ENCODE measurements around the gene RNF186. TPM values are rescaled to one million over a fixed set of nuclear protein-coding genes. Genes with fewer than 3 reads are reported as not detected.
"Not testable (repeated sequence)": the region's sequence is repeated elsewhere in the genome, so short reads cannot be mapped to it uniquely, and the experiment has no call there.

The RNF186 gene
- polyA plus RNA-seq, 1 donor: 0.25 TPM

DNA sequence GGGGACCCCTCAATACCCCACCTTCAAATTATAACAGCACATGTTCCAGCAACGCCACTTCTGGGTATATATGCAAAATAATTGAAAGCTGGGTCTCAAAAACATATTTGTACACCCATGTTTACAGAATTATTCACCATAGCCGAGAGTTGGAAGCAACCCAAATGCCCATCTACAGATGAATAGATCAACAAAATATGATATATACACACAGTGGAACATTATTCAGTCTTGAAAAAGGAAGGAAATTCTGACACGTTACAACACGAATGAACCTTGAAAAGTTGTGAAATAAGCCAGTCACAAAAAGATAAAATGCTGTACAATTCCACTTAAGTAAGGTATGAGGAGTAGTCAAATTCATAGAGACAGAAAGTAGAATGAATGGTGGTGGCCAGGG is 20.5 kb downstream of the RNF186 start:
- no peak for DNase-seq

DNA sequence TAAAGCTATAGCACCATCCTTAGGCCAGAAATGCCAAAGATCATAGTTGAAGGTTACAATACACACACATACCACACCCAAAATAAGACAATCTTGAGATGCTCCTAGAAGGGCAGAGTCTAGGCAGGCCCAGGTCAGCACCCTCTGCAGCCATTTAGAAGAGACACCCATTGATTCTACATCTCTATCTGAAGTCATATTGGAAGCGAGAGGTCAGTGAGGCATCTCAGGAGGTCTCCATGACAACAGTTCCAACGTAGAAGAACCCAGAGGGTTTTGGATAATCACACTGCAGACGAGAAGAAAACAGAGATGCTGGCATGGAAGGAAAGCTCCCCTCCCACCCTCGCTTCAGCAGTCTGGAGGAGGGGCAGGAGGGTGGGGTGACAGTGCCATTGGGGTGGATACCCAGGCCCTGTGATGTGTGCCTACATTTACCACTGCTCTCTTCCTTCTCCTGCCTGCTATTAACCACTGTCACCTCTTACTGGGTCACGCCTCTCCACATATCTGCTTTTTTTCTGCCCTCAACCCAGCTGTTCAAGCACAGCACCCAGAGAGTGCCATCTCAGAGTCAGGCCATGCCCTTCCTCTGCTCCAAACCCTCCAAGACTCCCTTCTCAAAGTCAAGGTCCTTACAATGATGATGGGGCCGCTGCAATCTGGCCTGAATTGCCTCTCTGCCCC is 21.6 kb downstream of the RNF186 start:
- DNase-seq: no peak

DNA sequence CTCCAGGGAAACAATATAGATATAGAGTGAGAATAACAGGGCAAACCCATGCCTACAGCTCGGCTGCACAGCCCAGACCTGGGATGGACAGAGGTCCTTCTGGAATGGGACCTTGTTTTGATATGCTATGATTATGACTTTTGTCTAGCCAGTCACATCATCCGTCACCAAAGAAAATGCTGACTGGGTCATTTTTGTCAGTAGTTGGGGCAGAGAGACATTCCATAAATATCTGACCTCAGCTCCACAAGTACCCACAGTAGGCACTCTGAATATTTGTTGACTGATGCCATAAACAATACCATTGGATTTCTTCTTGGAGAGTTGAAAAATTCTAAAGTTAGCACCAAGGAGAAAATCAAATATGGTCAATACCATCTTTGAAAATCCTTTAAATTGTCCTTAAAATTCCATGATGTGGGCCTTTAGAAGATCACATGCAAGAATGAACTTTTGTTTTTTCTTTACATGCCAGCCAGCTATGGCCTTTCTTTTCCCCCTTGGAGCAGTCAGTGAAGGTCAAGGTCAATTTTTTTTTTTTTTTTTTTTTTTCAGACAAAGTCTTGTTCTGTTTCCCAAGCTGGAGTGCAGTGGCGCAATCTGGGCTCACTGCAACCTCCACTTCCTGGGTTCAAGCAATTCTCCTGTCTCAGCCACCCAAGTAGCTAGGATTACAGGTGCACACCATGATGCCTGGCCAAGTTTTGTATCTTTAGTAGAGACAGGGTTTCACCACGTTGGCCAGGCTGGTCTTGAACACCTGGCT is 22.7 kb downstream of the RNF186 start:
- DNase-seq: no peak

DNA sequence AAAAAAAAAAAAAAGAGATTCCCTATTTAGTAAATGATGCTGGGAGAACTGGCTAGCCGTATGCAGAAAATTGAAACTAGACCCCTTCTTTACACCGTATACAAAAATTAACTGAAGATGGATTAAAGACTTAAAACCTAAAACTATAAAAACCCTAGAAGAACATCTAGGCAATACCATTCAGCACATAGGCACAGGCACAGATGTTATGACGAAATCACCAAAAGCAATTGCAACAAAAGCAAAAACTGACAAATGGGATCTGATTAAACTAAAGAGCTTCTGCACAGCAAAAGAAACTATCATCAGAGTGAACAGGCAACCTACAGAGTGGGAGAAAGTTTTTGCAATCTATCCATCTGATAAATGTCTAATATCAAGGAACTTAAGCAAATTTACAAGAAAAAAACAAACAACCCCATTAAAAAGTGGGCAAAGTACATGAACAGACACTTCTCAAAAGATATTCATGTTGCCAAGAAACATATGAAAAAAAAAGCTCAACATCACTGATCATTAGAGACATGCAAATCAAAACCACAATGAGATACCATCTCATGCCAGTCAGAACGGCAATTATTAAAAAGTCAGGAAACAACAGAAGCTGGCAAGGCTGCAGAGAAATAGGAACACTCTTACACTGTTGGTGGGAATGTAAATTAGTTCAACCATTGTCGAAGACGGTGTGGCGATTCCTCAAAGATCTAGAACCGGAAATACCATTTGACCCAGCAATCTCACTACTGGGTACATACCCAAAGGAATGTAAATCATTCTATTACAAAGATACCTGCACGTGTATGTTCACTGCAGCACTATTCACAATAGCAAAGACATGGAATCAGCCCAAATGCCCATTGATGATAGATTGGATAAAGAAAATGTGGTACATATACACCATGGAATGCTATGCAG is 24.8 kb downstream of the RNF186 start:
- not testable (repeated sequence) for DNase-seq

DNA sequence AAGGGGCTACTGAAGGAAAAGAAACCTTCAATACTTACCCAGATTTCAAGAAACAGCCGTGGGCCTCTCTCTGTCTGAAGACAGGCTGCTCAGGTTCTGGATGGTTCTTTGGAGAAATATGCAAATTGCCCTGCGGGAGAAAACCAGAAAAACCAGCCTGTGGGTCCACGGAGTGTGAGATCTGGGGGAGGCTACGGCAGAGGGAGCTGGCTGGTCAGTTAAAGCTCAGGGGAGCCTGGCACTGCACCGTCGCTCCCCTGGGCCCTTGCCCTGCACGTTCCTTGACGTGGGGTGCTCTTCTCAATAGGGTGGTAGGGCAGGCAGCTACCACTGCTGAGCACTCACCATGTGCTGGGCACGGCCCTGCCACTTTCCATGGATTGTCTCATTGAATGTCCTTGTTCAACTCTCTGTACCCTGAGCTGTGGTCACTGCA is 28.1 kb downstream of the RNF186 start:
- DNase-seq: peak; percentile 62

DNA sequence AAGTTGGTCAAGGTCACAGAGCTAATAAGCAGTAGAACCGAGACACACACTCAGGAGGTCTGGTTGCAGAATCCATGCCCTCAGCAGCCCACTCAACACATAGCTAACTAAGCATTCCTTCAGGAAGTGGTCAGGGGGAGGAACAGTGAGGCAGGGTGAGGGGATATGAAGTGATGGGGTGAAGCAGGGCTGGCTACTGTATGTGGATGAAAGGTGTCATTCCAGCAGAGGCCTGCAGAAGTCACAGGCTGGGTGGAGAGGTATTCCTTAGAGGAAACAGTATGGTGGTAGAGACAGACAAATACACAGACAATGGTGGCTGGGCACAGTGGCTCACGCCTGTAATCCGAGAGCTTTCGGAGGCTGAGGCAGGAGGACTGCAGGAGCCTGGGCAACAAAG is 29.4 kb downstream of the RNF186 start:
- no peak for DNase-seq

DNA sequence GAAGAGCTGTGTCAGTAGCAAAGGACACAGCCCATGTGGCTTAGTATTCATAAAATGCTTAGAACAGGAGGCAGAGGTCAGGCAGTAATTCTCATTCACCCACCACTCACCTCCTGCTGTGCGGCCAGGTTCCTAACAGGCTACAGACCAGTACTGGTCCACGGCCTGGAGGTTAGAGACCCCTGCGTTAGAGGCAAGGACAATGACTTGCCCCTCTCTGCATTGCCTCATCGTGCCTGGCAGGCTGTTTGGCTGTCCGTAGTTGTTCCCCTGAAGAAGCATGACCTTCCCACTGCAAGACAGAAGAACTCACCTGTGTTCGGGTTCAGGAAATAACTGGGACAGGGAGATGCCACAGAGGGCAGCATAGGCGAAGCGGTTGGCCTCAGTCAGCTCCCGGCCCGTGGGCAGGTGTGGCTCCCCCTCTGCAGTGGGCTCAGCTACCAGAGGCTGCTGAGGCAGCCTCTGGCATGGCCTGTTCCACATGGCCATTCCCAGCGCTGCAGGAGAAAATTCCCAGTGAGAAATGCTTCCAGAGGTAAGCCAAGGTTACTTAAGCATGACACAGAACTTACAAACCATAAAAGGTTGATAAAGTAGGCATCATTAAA is 34.7 kb downstream of the RNF186 start:
- DNase-seq: no peak

DNA sequence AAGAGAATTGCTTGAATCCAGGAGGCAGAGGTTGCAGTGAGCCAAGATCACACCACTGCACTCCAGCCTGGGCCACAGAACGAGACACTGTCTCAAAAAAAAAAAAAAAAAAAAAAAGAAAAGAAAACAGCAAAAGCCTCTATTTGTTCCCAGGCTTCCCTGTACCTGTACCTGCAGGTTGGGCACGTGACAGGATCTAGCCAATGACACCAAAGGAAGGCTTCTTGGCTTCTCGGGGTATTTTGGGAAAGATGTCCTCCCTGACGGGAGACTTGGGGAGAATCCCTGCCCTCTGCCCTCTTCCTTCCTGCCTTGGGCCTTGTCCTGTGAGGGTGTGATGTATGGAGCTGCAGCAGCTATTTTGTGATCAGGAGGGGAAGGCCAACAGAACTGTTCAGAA is 38.1 kb downstream of the RNF186 start:
- DNase-seq: no peak

DNA sequence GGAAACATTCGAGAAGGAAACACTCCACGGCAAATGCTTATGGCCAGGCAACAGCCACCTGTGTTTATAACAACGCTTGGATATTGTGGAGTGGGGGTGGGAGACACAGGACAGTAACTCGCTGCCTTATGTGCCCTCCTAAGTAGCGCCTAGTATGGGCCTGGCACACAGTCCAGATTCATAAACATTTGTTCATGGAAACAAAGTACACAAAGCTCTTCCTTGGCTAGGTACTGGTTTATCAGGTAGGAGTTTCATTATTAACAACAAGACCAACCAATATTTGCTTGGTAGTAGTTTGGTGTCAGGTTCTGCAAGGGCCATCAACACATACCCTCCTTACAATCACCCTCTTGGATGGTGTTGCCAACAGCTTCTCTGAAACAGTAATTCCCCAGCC is 38.8 kb downstream of the RNF186 start:
- no peak for DNase-seq

DNA sequence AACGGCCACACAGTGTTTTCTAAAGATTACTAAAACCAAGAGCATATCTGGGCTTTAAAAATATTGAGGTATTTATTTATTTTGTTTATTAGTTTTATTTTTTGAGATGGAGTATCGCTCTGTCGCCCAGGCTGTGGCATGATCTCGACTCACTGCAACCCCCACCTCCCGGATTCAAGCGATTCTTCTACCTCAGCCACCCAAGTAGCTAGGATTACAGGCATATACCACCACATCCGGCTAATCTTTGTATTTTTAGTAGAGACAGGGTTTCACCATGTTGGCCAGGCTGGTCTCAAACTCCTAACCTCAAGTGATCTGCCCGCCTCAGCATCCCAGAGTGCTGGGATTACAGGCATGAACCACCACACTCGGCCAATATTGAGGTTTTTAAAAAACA is 39.3 kb downstream of the RNF186 start:
- DNase-seq: no peak

DNA sequence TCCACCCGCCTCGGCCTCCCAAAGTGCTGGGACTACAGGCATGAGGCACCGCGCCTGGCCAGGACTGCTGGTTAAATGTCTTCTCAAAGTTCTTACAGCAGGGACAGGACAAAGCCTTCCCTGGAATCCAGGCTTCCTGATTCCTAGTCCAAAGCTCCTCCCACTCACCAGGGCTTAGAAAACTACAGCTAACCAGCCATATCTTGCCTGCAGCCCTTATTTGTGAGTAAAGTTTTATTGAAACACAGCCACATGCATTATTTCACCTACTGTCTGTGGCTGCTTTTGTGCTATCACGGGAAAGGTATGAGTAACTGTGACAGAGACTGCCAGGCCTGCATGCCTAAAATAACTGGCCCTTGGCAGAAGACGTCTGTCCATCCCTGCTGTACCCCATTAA is 39.8 kb downstream of the RNF186 start:
- DNase-seq: no peak

DNA sequence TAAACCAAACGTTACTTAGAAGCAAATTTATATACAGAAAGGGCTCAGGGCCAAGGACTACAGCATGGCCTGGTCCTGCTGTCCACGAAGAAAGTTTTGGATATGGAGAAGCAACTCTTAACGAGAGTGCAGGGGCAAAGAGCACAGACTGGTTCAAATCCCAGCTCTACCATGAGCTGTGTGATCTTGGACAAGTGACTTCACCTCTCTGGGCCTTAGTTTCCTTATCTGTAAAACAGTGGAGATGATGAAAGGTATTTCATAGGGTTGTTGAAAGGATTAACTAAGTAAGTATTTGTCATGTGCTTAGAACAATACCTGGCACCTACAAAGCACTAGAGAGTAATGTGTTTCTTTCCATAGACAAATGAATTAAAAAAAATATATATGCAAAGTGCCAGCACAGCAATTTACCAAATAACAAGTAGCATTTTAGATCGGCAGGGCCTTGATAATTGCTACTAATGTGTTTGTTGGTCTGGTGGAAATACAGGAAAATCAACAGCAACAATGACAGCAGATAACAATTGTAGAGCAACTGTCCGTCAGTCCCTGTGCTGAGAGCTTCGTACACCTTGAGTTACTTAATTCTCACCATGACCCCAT is 40.8 kb downstream of the RNF186 start:
- no peak for DNase-seq

DNA sequence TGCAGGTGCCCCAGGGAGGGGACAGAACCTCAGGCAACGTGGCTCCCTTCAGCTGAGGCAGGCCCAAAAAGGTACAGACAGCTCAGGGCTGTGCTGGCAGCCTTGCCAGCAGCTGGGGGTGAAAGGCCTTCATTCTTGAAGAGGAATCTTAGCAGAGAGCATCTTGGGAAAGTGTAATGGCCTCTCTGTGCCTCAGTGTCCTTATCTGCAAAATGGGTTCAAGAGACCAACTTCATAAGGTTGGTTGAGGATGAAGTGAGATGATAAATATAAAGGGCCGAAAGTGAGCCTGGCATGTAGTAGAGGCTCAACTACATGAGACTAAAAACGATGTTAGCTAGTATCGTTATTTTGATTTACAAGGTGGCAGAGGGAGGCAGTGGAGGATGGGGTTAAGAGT is 41.6 kb downstream of the RNF186 start:
- no peak for DNase-seq

DNA sequence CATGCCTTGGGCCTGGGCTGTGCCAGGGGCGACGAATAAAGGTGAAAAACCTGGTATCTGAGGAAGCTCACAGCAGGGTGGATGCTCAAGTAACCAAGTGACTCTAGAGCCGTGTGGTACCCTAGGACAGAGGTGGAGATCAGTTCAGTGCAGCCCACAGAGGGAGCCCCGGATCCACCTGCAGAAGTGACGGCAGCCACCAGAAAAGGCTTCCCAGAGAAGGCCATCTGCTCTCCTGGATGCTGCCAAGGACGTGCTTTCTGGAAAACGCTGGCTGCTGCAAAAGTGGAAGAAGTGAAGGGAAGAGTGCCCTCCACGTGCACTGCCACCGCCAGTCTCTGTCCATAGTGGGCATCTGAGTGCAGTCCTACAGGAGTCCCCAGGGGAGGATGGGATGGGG is 43.0 kb downstream of the RNF186 start:
- no peak for DNase-seq

DNA sequence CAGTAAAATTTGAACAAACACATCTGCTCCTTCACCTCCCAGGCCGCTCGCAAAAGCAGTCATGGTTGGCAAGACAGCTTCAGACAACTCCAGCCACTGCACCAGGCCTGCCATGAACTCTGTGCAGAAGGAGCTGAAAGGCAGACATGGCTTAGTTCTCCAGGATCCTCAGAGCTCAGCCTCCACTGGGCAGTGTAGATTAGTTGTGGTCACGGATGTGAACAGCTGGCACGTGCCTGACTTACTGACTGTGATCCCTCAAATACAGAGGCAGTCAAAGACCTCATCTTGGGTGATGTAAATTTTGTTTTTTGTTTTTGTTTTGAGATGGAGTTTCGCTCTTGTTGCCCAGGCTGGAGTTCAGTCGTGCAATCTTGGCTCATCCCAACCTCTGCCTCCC is 43.7 kb downstream of the RNF186 start:
- DNase-seq: no peak

DNA sequence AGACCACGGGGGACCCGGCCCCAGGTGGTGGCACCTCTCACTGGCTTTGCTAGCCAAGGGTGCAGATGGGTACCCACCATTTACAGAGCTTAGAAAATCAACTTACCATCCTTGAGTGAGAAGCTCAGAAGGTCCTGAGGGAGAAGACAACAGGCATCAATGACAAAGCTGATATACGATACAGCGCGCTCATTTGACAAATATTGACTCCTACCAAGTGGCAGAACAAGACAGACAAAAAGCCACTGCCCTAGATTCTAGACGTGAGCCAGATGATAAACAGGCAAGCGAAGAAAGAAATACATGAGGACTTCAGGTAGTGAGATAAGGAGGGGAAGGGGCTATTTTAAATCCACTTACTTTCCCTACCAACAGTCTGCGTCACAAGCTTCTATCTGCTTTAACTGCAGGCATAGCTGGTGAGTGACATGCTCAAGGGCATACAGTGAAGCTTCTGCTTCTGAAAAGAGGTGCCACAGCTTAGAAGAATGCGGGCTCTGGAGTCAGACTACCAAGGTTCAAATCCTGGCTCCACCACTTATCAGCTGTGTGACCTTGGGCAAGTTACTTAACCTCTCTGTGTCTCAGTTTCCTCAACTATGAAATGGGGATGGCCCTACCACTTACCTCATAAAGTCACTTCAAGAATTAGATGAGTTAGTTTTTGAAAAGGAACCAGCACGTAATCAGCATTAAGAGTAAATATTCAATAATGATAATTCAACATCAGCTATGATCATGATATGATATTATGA is 44.5 kb downstream of the RNF186 start:
- no peak for DNase-seq

DNA sequence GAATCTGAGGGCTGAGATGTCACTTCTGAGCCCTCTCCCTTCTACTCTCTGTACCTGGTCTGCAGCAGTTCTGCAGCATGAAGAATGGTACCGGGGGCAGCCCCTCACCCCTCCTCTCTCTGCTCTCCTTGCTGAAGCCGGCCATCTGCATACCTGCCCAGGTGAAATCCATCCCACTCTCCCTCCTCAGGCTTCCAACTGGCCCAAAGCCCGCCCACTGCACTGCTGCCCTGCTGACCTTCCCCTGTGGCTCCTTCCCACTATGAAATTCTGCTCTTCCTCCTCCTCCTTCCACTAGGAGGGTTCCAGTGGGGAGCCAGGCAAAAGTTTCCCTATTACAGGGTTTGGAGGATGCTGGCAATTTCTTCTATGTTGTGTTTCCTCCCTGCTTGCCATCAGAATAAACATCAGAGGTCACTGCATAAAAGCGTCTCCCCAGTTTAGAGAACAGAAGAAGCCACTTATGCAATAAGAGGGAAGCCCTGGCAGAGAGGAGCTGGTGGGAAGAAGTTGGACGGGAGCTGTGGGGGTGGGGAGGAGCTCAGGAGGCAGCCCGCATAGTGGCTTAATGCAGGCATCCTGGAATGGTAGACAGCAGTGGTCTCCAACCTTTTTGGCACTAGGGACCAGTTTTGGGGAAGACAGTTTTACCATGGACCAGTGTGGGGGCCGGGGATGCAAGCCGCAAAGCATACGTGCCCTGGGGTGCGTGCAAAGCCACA is 45.7 kb downstream of the RNF186 start:
- DNase-seq: no peak

DNA sequence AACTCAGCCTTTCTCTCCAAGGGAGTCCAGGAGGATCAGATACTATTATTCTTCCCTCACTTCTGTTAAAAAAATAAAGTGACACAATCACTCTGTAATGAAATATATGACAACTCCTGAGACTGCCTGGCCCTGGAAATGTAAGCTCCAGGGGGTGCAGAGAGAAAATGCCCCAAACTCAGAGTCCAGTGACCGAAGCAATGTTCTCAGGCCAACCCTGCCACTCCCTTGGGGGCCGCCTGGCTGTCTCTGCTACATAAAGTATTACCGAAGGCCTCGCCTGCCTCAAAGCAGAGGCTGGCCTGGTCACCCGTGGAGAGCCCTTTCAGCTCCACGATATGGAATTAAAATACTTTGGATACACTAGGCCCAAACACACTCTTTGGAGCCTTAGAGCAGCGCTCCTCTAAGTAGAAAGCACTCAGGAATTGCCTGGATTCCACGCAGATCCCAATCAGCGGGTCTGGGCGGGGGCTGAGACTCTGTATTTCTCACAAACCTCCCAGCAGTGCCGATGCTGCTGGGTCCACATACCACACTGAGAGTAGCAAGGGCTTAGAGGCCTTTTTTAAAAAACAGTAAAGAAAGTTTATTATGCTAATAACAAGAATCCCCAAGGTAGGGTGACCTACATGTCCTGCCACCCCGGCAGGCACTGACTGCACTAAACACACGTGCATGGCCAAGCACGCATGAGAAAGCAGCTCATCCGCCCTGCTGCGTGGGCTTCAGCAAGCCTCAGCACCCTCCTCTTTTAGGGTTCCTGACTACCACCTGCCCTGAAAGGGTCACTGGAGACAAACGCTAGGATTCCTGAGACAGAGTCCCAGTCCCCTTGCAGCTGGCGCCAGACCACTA is 46.5 kb downstream of the RNF186 start:
- DNase-seq: no peak

DNA sequence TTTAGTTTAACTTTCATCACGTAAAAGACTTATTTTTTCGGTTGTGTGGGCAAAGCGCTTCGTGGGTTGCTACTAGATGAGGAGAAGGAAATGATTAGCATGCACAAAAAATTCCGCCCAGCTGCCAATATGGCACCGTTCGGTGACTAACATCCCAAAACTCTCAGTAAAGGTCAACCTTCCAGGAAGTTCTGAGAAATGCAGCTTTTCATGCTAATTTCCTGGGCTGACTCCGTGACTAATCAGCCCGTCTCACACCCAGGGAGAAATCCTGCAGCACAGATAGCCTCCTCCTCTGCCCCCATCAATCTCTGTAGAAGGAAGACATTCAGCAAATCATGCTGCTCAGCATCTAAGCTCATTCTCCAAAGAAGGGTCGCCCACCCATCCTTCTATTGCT is 49.5 kb downstream of the RNF186 start:
- DNase-seq: no peak

Data from left kidney (tissue), 2 donors.